NT2/D1 (cell line): Measurements from ENCODE around the gene CDH22.

ENCODE experiments used
- DNase-seq: peaks from one replicate; pipeline ENCODE4 v3.0.0-alpha.2; 2011; ENCODE audit warnings: low read depth, low spot score
- H3K27me3 ChIP-seq: 2 replicates; pipeline ENCODE4 v1.6.0; 2011; ENCODE audit warnings: mild to moderate bottlenecking; ENCODE audit not compliant: insufficient read length, insufficient read depth
- H3K36me3 ChIP-seq: 2 replicates; pipeline ENCODE4 v1.6.1; 2011; ENCODE audit warnings: mild to moderate bottlenecking, low read length, mixed read lengths; ENCODE audit not compliant: insufficient read depth, insufficient read length
- H3K4me1 ChIP-seq: 2 replicates; pipeline ENCODE4 v1.5.1; 2011; ENCODE audit not compliant: insufficient read depth, insufficient read length
- H3K4me3 ChIP-seq: 2 replicates; pipeline ENCODE4 v1.5.1; 2011; ENCODE audit warnings: low read depth; ENCODE audit not compliant: insufficient read length
- H3K9ac ChIP-seq: 2 replicates; pipeline ENCODE4 v1.6.0; 2011; ENCODE audit warnings: low read depth; ENCODE audit not compliant: insufficient read length
- H3K9me3 ChIP-seq: 2 replicates; pipeline ENCODE4 v1.5.1; 2011; ENCODE audit warnings: mild to moderate bottlenecking, low read length; ENCODE audit not compliant: insufficient read depth
- SUZ12 ChIP-seq: IDR thresholded peaks from 2 replicates; pipeline ENCODE4 v1.6.1; 2011; ENCODE audit not compliant: insufficient read length, insufficient read depth; ENCODE audit errors: extremely low read depth
- YY1 ChIP-seq: IDR thresholded peaks from 2 replicates; pipeline ENCODE4 v1.6.1; 2011; ENCODE audit not compliant: insufficient read length, insufficient read depth
- ZNF274 ChIP-seq: IDR thresholded peaks from 2 replicates; pipeline ENCODE4 v1.6.1; 2011; ENCODE audit warnings: mild to moderate bottlenecking, low read depth, low read length

Gene CDH22

GRCh38 chr20:46315311-46315710 lies 7.0 kb upstream of the CDH22 start:
- Histone ChIP-seq H3K27me3 (peaks cover 53% of the 10 kb centered on the region), H3K36me3 (no peaks in the 10 kb centered on the region), H3K4me1 (peaks cover 4% of the 10 kb centered on the region), H3K4me3 (no peak overlapping the region), H3K9ac (no peak overlapping the region), H3K9me3 (no peaks in the 10 kb centered on the region)
- TF ChIP-seq SUZ12 (no peak), ZNF274 (no peak), YY1 (no peak)
- DNase-seq, result no peak

DNA sequence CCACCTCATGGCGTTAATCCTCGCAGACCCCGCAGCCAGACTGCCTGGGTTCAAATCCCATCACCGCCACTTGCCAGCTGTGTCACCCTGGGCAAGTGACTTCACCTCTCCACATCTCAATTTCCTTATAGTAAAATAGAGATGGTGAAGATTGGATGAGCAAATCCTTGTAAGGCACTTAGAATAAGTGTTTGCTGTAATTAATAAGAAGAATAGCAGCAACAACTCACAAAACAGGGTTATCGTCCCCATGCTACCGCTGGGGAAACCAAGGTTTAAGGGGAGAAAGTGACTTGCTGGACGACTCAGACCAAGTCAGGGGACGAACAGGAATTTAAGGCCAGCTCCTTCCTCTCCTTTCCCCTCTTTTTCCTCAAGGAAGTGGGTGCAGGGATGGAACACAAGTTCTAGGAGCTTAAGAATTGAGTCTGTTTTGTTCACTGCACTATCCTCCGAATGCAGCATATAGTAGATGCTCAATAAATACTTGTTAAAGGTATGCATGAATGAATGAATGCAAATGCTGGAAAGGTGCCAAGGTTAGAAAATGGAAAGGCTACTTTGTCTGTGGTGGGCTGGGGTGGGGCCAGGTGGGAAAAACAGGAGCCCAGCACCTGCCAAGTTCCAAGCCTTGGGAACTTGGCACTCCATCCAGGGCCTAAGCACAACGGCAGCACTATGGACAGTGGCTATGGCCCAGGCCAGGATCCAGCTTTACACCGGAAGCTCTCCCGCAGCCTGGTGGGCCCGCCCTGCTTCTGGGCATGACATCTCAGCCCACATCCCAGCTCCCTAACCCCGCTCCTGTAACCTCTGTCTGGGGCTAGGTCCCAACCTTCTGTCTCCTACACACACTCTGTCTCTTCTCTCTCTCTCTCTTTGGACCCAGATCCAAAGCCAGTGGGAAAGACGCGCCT lies 4.9 kb upstream of the CDH22 start:
- Histone ChIP-seq H3K9me3 (no peaks in the 10 kb centered on the region), H3K27me3 (peaks cover 72% of the 10 kb centered on the region), H3K9ac (peak overlapping the region; percentile 23), H3K4me3 (peak overlapping the region; percentile 16), H3K4me1 (peaks cover 7% of the 10 kb centered on the region), H3K36me3 (no peaks in the 10 kb centered on the region)
- no peak for TF ChIP-seq SUZ12
- TF ChIP-seq YY1, result no peak
- TF ChIP-seq ZNF274, result no peak
- DNase-seq, result no peak

GRCh38 chr20:46312075-46312944 lies 4.0 kb upstream of the CDH22 start:
- no peak for TF ChIP-seq ZNF274
- no peak for TF ChIP-seq YY1
- TF ChIP-seq SUZ12, result no peak
- DNase-seq, result peak; percentile 43

DNA sequence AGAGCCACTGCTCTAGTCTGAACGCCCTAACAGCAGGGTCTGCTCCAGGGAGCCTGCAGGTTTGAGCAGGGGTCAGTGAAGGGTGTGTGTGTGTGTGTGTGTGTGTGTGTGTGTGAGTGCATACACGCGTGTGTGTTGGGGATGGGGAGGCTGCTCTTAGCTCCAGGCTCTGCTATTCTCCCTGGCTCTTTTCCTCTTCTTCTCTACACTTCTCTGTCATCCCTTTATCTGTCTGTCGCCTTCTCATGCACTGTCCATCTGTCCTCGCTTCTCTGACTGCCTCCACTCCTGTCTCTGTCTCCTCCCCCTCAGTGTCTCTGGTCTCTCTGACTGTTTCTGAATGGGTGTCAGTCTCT lies 3.4 kb upstream of the CDH22 start:
- Histone ChIP-seq H3K9ac (no peak overlapping the region), H3K4me3 (peak overlapping the region; percentile 27), H3K27me3 (peaks cover 86% of the 10 kb centered on the region), H3K4me1 (peaks cover 7% of the 10 kb centered on the region), H3K9me3 (no peaks in the 10 kb centered on the region), H3K36me3 (no peaks in the 10 kb centered on the region)
- DNase-seq, result no peak
- no peak for TF ChIP-seq ZNF274
- TF ChIP-seq SUZ12, result no peak
- TF ChIP-seq YY1, result no peak

More at GRCh38 chr20:46312075-46312944, 4.0 kb upstream of the CDH22 start:
- peak overlapping the region; percentile 27 for H3K4me3 ChIP-seq
- H3K36me3 ChIP-seq, result no peaks in the 10 kb centered on the region
- peaks cover 80% of the 10 kb centered on the region for H3K27me3 ChIP-seq
- peak overlapping the region; percentile 23 for H3K9ac ChIP-seq
- H3K4me1 ChIP-seq, result peaks cover 7% of the 10 kb centered on the region
- H3K9me3 ChIP-seq, result no peaks in the 10 kb centered on the region

GRCh38 chr20:46311039-46311650 lies 2.8 kb upstream of the CDH22 start:
- Histone ChIP-seq H3K27me3 (peaks cover 91% of the 10 kb centered on the region), H3K9ac (no peak overlapping the region), H3K36me3 (no peaks in the 10 kb centered on the region), H3K4me3 (no peak overlapping the region), H3K9me3 (no peaks in the 10 kb centered on the region), H3K4me1 (peaks cover 7% of the 10 kb centered on the region)
- TF ChIP-seq SUZ12 (no peak), YY1 (no peak), ZNF274 (no peak)
- no peak for DNase-seq

- TF ChIP-seq SUZ12, result no peak
- no peak for TF ChIP-seq ZNF274
- TF ChIP-seq YY1, result no peak
- DNase-seq, result no peak
- H3K9me3 ChIP-seq, result no peaks in the 10 kb centered on the region
- no peak overlapping the region for H3K9ac ChIP-seq
- H3K27me3 ChIP-seq, result peaks cover 91% of the 10 kb centered on the region
- H3K36me3 ChIP-seq, result no peaks in the 10 kb centered on the region
- H3K4me1 ChIP-seq, result peaks cover 7% of the 10 kb centered on the region
- no peak overlapping the region for H3K4me3 ChIP-seq
Measured at GRCh38 chr20:46309945-46310344, 1.6 kb upstream of the CDH22 start.

- H3K9ac ChIP-seq, result peak overlapping the region; percentile 83
- DNase-seq, result no peak
- TF ChIP-seq ZNF274, result no peak
- TF ChIP-seq YY1, result no peak
- no peak for TF ChIP-seq SUZ12
- peaks cover 7% of the 10 kb centered on the region for H3K4me1 ChIP-seq
- peak overlapping the region; percentile 64 for H3K4me3 ChIP-seq
- H3K36me3 ChIP-seq, result no peaks in the 10 kb centered on the region
- no peaks in the 10 kb centered on the region for H3K9me3 ChIP-seq
- H3K27me3 ChIP-seq, result peaks cover 78% of the 10 kb centered on the region
Measured at GRCh38 chr20:46307999-46308257, 370 bp downstream of the CDH22 start.
